Esophagus muscularis mucosa (tissue), 4 donors: ENCODE data around the gene COX6A1. TPM values are rescaled to one million over a fixed set of nuclear protein-coding genes. Genes with fewer than 3 reads are reported as not detected.

Experiments
- DNase-seq: peaks from one replicate; pipeline ENCODE4 v3.0.0-alpha.2; 2017; ENCODE audit errors: extremely low spot score
- H3K27ac ChIP-seq, 4 donors: fragments of 200-600 bp; sonication (generic); replicated peaks in 1 of 4; 1 replicate in 3 of 4; 2 replicates in 1 of 4; pipeline ENCODE4 v1.5.1; 2016 to 2019; ENCODE audit warnings: mild to moderate bottlenecking in 1 of 4
- H3K27me3 ChIP-seq, 4 donors: fragments of 200-600 bp; sonication (generic); one replicate each; pipeline versions ENCODE4 v1.5.1 to v1.6.0; 2016 to 2019
- H3K36me3 ChIP-seq, 4 donors: fragments of 200-600 bp; sonication (generic); one replicate each; pipeline ENCODE4 v1.5.1; 2016 to 2019
- H3K4me1 ChIP-seq, 4 donors: fragments of 200-600 bp; sonication (generic); one replicate each; pipeline ENCODE4 v1.5.1; 2016 to 2019
- H3K4me3 ChIP-seq, 4 donors: fragments of 200-600 bp; sonication (generic); 1 replicate in 2 of 4; 2 replicates in 2 of 4; pipeline ENCODE4 v1.5.1; 2016 to 2019; ENCODE audit warnings: mild to moderate bottlenecking in 4 of 4, moderate library complexity in 1 of 4
- H3K9me3 ChIP-seq, 4 donors: fragments of 200-600 bp; sonication (generic); 1 replicate in 3 of 4; 2 replicates in 1 of 4; pipeline ENCODE4 v1.5.1; 2016 to 2019
- EP300 ChIP-seq: sonication (generic); formaldehyde crosslinking; IDR thresholded peaks from one replicate; pipeline ENCODE4 v1.6.1; 2017; ENCODE audit warnings: antibody characterized with exemption
- POLR2A ChIP-seq: fragments of 450-650 bp; IDR thresholded peaks from one replicate; pipeline ENCODE4 v1.6.1; 2017; ENCODE audit warnings: antibody characterized with exemption, moderate library complexity, mild to moderate bottlenecking, low read depth
- POLR2AphosphoS5 ChIP-seq, 2 donors: sonication (generic); formaldehyde crosslinking; IDR thresholded peaks; one replicate each; pipeline ENCODE4 v1.6.1; 2017; ENCODE audit warnings: antibody characterized with exemption in 2 of 2
- WGBS: methylation state at CpG from one replicate; pipeline ENCODE4 v1.1.5; 2018; 5-methylcytosine and 5-hydroxymethylcytosine counted together
- intact Hi-C: fragments of 100-400 bp; cut with DNase I; formaldehyde crosslinking; loops from one replicate; pipeline ENCODE4 v1.15.1; 2023
- total RNA-seq, 4 donors: library from RNA; depleted of rRNA; stranded (reverse); fragments of >200 nt; gene quantifications; one replicate each; pipeline versions ENCODE4 v1.1.0 to v1.2.1, GENCODE V29; 2016
- TF ChIP-seq, protein P1 (sequence below), 3 experiments: fragments of 200-600 bp in 2 of 3; fragments of 450-650 bp in 1 of 3; sonication (generic) in 2 of 3; IDR thresholded peaks; one replicate each; pipeline ENCODE4 v1.5.1; 2017 to 2019; ENCODE audit warnings: antibody characterized with exemption in 3 of 3, mild to moderate bottlenecking in 2 of 3, moderate library complexity in 1 of 3

COX6A1 gene
- total RNA-seq, 4 donors from 2014 or later = 499 to 689 (median 548) TPM

DNA sequence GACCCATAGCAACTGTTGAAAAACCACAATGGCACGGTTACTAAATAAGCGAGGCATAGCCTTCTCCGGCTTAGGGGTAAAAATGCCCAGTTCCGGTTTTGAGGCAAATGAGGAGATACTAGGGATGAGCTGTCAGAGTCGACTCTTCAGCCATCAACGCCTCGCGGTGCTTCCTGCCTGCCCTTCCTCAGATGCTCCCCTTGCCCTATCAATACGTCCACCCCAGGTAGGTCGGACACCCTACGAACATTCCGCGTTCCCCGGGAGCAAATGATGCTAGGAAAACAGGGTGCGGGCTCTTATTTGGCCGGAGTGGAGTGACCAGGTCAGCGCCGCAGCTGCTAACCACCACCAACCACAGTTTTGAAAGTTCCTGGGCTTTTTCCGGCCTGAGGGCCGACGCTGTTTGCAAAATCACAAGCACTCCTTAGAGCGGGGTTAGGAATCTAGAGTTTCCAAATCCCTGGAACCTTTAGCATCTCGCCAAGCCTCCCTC is 30.5 kb downstream of the COX6A1 start:
- peaks cover 27 to 51% (median 44%) of the 10 kb centered on the region in 4 donors for H3K4me1 ChIP-seq
- no peak for TF ChIP-seq POLR2AphosphoS5 (IDR thresholded peaks at IDR 0.05)
- TF ChIP-seq, protein P1, sequence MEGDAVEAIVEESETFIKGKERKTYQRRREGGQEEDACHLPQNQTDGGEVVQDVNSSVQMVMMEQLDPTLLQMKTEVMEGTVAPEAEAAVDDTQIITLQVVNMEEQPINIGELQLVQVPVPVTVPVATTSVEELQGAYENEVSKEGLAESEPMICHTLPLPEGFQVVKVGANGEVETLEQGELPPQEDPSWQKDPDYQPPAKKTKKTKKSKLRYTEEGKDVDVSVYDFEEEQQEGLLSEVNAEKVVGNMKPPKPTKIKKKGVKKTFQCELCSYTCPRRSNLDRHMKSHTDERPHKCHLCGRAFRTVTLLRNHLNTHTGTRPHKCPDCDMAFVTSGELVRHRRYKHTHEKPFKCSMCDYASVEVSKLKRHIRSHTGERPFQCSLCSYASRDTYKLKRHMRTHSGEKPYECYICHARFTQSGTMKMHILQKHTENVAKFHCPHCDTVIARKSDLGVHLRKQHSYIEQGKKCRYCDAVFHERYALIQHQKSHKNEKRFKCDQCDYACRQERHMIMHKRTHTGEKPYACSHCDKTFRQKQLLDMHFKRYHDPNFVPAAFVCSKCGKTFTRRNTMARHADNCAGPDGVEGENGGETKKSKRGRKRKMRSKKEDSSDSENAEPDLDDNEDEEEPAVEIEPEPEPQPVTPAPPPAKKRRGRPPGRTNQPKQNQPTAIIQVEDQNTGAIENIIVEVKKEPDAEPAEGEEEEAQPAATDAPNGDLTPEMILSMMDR (IDR thresholded peaks at IDR 0.05) = no peak
- TF ChIP-seq POLR2A = no peak
- intact Hi-C loops = no loop called here
- H3K9me3 ChIP-seq = no peaks in the 10 kb centered on the region
- H3K27ac ChIP-seq = peak overlapping the region; percentile 94 to 97 (median 96)
- DNase-seq = no peak
- H3K4me3 ChIP-seq = peak overlapping the region; percentile 90 to 97 (median 92)
- WGBS = 2% methylated on average over 15 of the region's 23 CpGs
- H3K36me3 ChIP-seq = peaks cover 8 to 43% (median 31%) of the 10 kb centered on the region in 4 donors
- no peaks in the 10 kb centered on the region for H3K27me3 ChIP-seq

DNA sequence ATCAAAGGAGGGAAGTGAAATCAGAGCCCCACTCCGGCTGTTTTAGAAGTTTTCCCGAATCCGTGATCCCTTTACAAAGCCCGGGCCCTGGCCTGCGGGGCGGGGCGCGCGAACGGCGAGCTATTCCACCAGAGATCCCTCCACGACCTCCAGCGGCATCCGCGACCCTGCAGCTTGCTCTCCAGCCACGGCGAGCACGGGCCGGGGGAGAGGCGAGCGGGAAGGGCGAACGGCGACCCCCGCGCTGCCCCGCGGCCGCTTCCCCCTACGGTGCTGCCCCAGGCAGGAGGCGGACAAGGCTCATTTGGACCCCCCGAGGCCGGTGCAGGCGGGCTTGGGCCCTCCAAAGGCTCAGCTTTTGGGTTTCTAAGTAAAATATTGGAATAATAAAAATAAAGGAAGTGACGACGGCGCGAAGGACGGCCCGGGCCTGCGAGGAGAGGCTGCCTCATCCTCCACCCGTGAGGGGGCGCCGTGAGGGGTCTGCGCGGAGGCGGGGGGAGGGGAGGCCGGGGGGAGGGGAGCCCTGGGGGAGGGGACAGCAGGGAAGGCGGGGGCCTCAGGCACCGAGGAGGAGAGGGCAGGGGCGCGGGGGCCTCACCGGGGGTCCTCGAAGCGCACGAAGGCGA is 31.0 kb downstream of the COX6A1 start:
- H3K4me3 ChIP-seq = peak overlapping the region; percentile 90 to 97 (median 92)
- no peak for DNase-seq
- H3K27me3 ChIP-seq = no peaks in the 10 kb centered on the region
- peaks cover 27 to 51% (median 44%) of the 10 kb centered on the region in 4 donors for H3K4me1 ChIP-seq
- 1% methylated on average over 27 of the region's 57 CpGs for WGBS
- H3K27ac ChIP-seq = peak overlapping the region; percentile 94 to 97 (median 96)
- peaks cover 2 to 37% (median 26%) of the 10 kb centered on the region in 4 donors for H3K36me3 ChIP-seq
- intact Hi-C loops = no loop called here
- no peaks in the 10 kb centered on the region for H3K9me3 ChIP-seq
- TF ChIP-seq, protein P1 (IDR thresholded peaks at IDR 0.05) = no peak
- TF ChIP-seq POLR2AphosphoS5 (IDR thresholded peaks at IDR 0.05) (no peak), EP300 (no peak), POLR2A (no peak)

DNA sequence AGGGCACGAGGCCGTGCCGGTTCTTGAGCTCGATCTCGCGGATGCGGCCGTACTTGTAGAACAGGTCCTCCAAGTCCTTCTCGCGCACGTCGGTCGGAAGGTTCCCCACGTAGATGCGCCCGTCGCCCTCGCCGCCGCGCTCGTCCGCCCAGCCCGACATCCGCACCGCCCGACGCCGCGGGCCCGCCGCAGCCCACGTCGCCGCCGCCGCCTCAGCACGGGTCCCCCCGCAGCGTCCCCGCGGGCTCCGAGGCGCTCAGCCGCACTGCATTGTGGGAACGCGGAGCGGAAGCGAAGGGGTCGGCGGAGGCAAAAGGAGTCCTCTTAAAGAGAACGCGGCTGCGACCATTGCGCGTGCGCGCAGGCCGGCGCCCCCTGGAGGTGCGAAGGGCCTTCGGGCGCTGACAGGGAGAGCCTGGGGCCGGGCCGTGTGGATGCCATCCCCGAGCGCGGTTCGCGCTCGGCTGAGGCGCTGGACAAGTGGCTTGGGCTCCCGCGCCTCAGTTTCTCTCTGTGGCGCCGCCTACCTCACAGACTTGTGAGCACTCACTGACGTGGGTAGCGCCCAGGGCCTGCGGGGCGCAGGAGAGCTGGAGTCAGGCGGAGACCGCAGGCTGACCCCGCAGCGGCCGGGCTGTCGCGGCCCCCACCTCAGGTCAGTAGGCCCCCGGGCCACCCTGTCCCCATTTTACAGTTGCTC is 31.7 kb downstream of the COX6A1 start, which contains the start of gene SRSF9:
TSS of gene SRSF9 (minus strand) at position 299 of the 700 bp plus-strand sequence. CDS start at position 160, 139 bp downstream.
- intact Hi-C loops = no loop called here
- WGBS = 0% methylated on average over 1 of the region's 88 CpGs
- H3K27me3 ChIP-seq = no peaks in the 10 kb centered on the region
- no peaks in the 10 kb centered on the region for H3K9me3 ChIP-seq
- no peak for TF ChIP-seq EP300
- TF ChIP-seq, protein P1 (IDR thresholded peaks at IDR 0.05) = peak; percentile 85 to 93 (median 93)
- peak; percentile 33 for TF ChIP-seq POLR2A
- peak; percentile 87 to 98 for TF ChIP-seq POLR2AphosphoS5 (IDR thresholded peaks at IDR 0.05)
- peak within 1 kb of the TSS; percentile 94 to 97 (median 96) for H3K27ac ChIP-seq
- H3K4me1 ChIP-seq = peaks cover 27 to 51% (median 44%) of the 10 kb centered on the region in 4 donors
- DNase-seq = peak; percentile 97
- peak within 1 kb of the TSS; percentile 90 to 97 (median 92) for H3K4me3 ChIP-seq
- peaks cover 0 to 31% (median 19%) of the 10 kb centered on the region in 4 donors for H3K36me3 ChIP-seq

DNA sequence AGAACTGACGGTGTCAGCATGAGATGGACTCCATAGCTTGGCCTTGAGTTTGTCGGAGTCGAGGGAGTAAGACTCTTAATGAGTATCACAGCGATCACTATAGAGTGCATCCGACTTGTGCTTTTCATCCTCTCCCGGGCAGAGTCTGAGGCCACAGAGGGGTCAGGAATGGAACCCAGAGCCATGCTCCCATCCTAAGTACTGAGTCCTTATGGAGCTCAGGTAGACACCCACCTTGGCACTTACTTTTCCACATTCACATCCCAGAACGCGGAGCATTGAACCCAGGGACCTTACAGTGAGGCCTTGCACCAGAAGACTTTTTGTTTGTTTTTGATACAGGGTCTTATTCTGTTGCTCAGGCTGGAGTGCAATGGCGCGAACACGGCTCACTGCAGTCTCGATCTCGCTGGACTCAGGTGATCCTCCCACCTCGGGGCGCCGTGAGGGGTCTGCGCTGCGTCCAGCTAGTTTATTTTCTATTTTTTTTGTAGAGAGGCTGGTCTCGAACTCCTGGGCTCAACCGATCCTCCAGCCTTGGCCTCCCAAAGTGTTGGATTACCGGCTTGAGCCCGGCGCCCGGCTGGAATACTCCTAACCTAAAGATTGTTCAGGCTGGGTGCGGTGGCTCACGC is 32.4 kb downstream of the COX6A1 start:
- H3K36me3 ChIP-seq = peaks cover 0 to 24% (median 12%) of the 10 kb centered on the region in 4 donors
- H3K27me3 ChIP-seq = no peaks in the 10 kb centered on the region
- H3K4me3 ChIP-seq = peak overlapping the region; percentile 90 to 97 (median 92)
- H3K9me3 ChIP-seq = no peaks in the 10 kb centered on the region
- H3K27ac ChIP-seq = peak overlapping the region; percentile 94 to 97 (median 96)
- intact Hi-C loops = no loop called here
- TF ChIP-seq POLR2AphosphoS5 (IDR thresholded peaks at IDR 0.05) = no peak
- TF ChIP-seq POLR2A = no peak
- TF ChIP-seq EP300 = no peak
- TF ChIP-seq, protein P1 (IDR thresholded peaks at IDR 0.05) = no peak
- no peak for DNase-seq
- 69% methylated on average over 24 of the region's 26 CpGs for WGBS
- H3K4me1 ChIP-seq = peaks cover 27 to 51% (median 44%) of the 10 kb centered on the region in 4 donors
